IMR-90 (cell line): ENCODE measurements around the gene LPAR2. TPM values are rescaled to one million over a fixed set of nuclear protein-coding genes. Genes with fewer than 3 reads are reported as not detected.

Source experiments
- ATAC-seq: fragments of 200-7000 bp; cut with Tn5 transposase; 2 replicates; pipeline ENCODE4 v1.9.1; 2020; ENCODE audit warnings: low read depth, mild to moderate bottlenecking, moderate library complexity
- BruUV-seq: library from RNA; stranded (reverse); fragments of 400-500 nt; replicated peaks from 2 replicates; lab custom pipeline; 2021; lab: Mats Ljungman, UMichigan
- CTCF ChIA-PET: fragments of 300-600 bp; formaldehyde crosslinking; extraction: SDS; loops from one replicate; lab custom pipeline; 2021; ENCODE audit warnings: antibody characterized with exemption; lab: Yijun Ruan, JAX
- POLR2A ChIA-PET: fragments of 300-600 bp; sonication (Branson Sonifier 250); formaldehyde crosslinking; loops from one replicate; lab custom pipeline; 2022; ENCODE audit warnings: antibody characterized with exemption; ENCODE audit not compliant: unreplicated experiment; lab: Charles Lee
- DNase-seq: peaks from one replicate; pipeline ENCODE4 v3.0.0; 2013
- H2AFZ ChIP-seq: replicated peaks from 2 replicates; pipeline ENCODE3; 2013; ENCODE audit warnings: low read length, mild to moderate bottlenecking; ENCODE audit not compliant: poor library complexity
- H2AK5ac ChIP-seq: 2 replicates; pipeline ENCODE4 v1.6.1; 2013; ENCODE audit warnings: low read depth, low read length, inconsistent platforms
- H2AK9ac ChIP-seq: replicated peaks from 2 replicates; pipeline ENCODE3; 2013; ENCODE audit warnings: mild to moderate bottlenecking, low read depth, low read length, moderate library complexity; ENCODE audit not compliant: poor library complexity
- H2BK120ac ChIP-seq: 2 replicates; pipeline ENCODE4 v1.6.1; 2013; ENCODE audit warnings: low read depth, low read length, inconsistent platforms
- H2BK15ac ChIP-seq: 3 replicates; pipeline ENCODE4 v1.6.1; 2013; ENCODE audit warnings: low read depth, low read length, inconsistent platforms
- H2BK20ac ChIP-seq: 2 replicates; pipeline ENCODE4 v1.6.1; 2013; ENCODE audit warnings: low read depth, mild to moderate bottlenecking, inconsistent platforms, low read length, moderate library complexity
- H2BK5ac ChIP-seq: 2 replicates; pipeline ENCODE4 v1.6.1; 2013; ENCODE audit warnings: mild to moderate bottlenecking, low read depth, low read length, inconsistent platforms; ENCODE audit not compliant: poor library complexity, severe bottlenecking
- H3K14ac ChIP-seq: replicated peaks from 2 replicates; pipeline ENCODE4 v1.6.1; 2013; ENCODE audit warnings: low read depth, low read length, inconsistent platforms
- H3K18ac ChIP-seq: 2 replicates; pipeline ENCODE4 v1.6.1; 2013; ENCODE audit warnings: low read depth, low read length, control low read depth
- H3K23ac ChIP-seq: 2 replicates; pipeline ENCODE4 v1.6.1; 2013; ENCODE audit warnings: low read depth, low read length, inconsistent platforms
- H3K27ac ChIP-seq: 2 replicates; pipeline ENCODE4 v1.5.1; 2013; ENCODE audit warnings: mild to moderate bottlenecking, control low read depth, low read length; ENCODE audit not compliant: insufficient read depth
- H3K27me3 ChIP-seq: 2 replicates; pipeline ENCODE4 v1.6.1; 2013; ENCODE audit warnings: low read length; ENCODE audit not compliant: control insufficient read depth, insufficient read depth
- H3K36me3 ChIP-seq: 2 replicates; pipeline ENCODE4 v1.6.1; 2013; ENCODE audit warnings: low read length, mixed read lengths; ENCODE audit not compliant: control insufficient read depth, insufficient read depth
- H3K4ac ChIP-seq: 2 replicates; pipeline ENCODE4 v1.6.1; 2013; ENCODE audit warnings: low read depth, low read length, inconsistent platforms
- H3K4me1 ChIP-seq: 2 replicates; pipeline ENCODE4 v1.6.1; 2013; ENCODE audit warnings: low read length, mixed read lengths; ENCODE audit not compliant: control insufficient read depth, insufficient read depth
- H3K4me2 ChIP-seq: 2 replicates; pipeline ENCODE4 v1.6.1; 2013; ENCODE audit warnings: low read depth, mild to moderate bottlenecking, control low read depth, low read length, moderate library complexity
- H3K4me3 ChIP-seq: 2 replicates; pipeline ENCODE4 v1.5.1; 2013; ENCODE audit warnings: low read depth, mild to moderate bottlenecking, control low read depth, low read length, moderate library complexity; ENCODE audit not compliant: insufficient read depth
- H3K56ac ChIP-seq: 2 replicates; pipeline ENCODE4 v1.6.1; 2013; ENCODE audit warnings: low read length, inconsistent platforms; ENCODE audit not compliant: insufficient read depth; ENCODE audit errors: extremely low read depth
- H3K79me1 ChIP-seq, 2 experiments: 2 replicates each; pipeline ENCODE4 v1.6.1; 2013; ENCODE audit warnings: low read length in 2 of 2, inconsistent platforms in 1 of 2, low read depth in 1 of 2
- H3K9ac ChIP-seq: 2 replicates; pipeline ENCODE4 v1.6.1; 2013; ENCODE audit warnings: low read depth, low read length, control low read depth
- H3K9me1 ChIP-seq: 2 replicates; pipeline ENCODE4 v1.6.1; 2013; ENCODE audit warnings: low read length, inconsistent platforms; ENCODE audit not compliant: insufficient read depth
- H3K9me3 ChIP-seq: 2 replicates; pipeline ENCODE4 v1.6.1; 2013; ENCODE audit warnings: low read length; ENCODE audit not compliant: control insufficient read depth, insufficient read depth
- H4K20me1 ChIP-seq: 2 replicates; pipeline ENCODE4 v1.6.1; 2013; ENCODE audit warnings: low read length, inconsistent platforms; ENCODE audit not compliant: insufficient read depth
- H4K5ac ChIP-seq: 2 replicates; pipeline ENCODE4 v1.6.1; 2013; ENCODE audit warnings: mild to moderate bottlenecking, low read depth, low read length, control low read depth
- H4K8ac ChIP-seq, 2 experiments: 2 replicates each; pipeline ENCODE4 v1.6.1; 2013; ENCODE audit warnings: low read depth in 2 of 2, low read length in 2 of 2, control low read depth in 1 of 2, inconsistent platforms in 1 of 2
- H4K91ac ChIP-seq: 2 replicates; pipeline ENCODE4 v1.6.1; 2013; ENCODE audit warnings: low read depth, low read length, inconsistent platforms; ENCODE audit not compliant: insufficient read depth
- BHLHE40 ChIP-seq: fragments of 150-350 bp; IDR thresholded peaks from 2 replicates; pipeline ENCODE4 v1.6.1; 2016; ENCODE audit warnings: mild to moderate bottlenecking, low read depth, low read length
- CEBPB ChIP-seq: IDR thresholded peaks from 2 replicates; pipeline ENCODE4 v1.6.1; 2012; ENCODE audit warnings: low read depth, low read length, improper control_type of control experiment
- FOS ChIP-seq: fragments of 150-350 bp; IDR thresholded peaks from 2 replicates; pipeline ENCODE4 v1.6.1; 2016; ENCODE audit warnings: low read depth, low read length
- MAFK ChIP-seq: IDR thresholded peaks from 2 replicates; pipeline ENCODE4 v1.6.1; 2012; ENCODE audit warnings: low read depth, low read length, improper control_type of control experiment
- MAZ ChIP-seq: IDR thresholded peaks from 2 replicates; pipeline ENCODE4 v1.6.1; 2012; ENCODE audit warnings: low read depth, mild to moderate bottlenecking, low read length, improper control_type of control experiment, moderate library complexity, borderline replicate concordance
- MXI1 ChIP-seq: IDR thresholded peaks from 2 replicates; pipeline ENCODE4 v1.6.1; 2012; ENCODE audit warnings: low read depth, mild to moderate bottlenecking, low read length, moderate library complexity, borderline replicate concordance
- NFE2L2 ChIP-seq: fragments of 150-350 bp; IDR thresholded peaks from 2 replicates; pipeline ENCODE4 v1.6.1; 2016; ENCODE audit warnings: low read depth, mild to moderate bottlenecking, low read length
- RAD21 ChIP-seq: IDR thresholded peaks from 2 replicates; pipeline ENCODE4 v1.6.1; 2012; ENCODE audit warnings: low read length, improper control_type of control experiment
- RCOR1 ChIP-seq: IDR thresholded peaks from 2 replicates; pipeline ENCODE4 v1.6.1; 2012; ENCODE audit warnings: mild to moderate bottlenecking, low read length, improper control_type of control experiment; ENCODE audit not compliant: insufficient replicate concordance
- SMC3 ChIP-seq: fragments of 150-350 bp; IDR thresholded peaks from 2 replicates; pipeline ENCODE4 v1.6.1; 2016; ENCODE audit warnings: low read depth, mild to moderate bottlenecking, antibody characterized with exemption, low read length, moderate library complexity
- WGBS, 2 experiments: methylation state at CpG; one replicate each; pipeline versions ENCODE4 v1.1.5 to v1.1.7; 2013; ENCODE audit warnings: missing lambda C conversion rate in 2 of 2; ENCODE audit not compliant: insufficient read length in 1 of 2; ENCODE audit errors: extremely low coverage in 2 of 2; 5-methylcytosine and 5-hydroxymethylcytosine counted together
- dilution Hi-C: fragments of 300-500 bp; cut with HindIII; formaldehyde crosslinking; loops from one replicate; pipeline ENCODE4 v1.14.3; 2018; ENCODE audit warnings: low sequenced_read_pairs; ENCODE audit not compliant: unreplicated experiment
- in situ Hi-C: fragments of 300-500 bp; cut with MboI; formaldehyde crosslinking; loops from 3 replicates; pipeline ENCODE4 v1.14.3; 2019; ENCODE audit warnings: low sequenced_read_pairs, inconsistent platforms, mixed read lengths
- intact Hi-C: fragments of 100-400 bp; cut with micrococcal nuclease; formaldehyde crosslinking; loops from 2 replicates; pipeline ENCODE4 v1.10.0; 2022
- polyA plus RNA-seq, 3 experiments: library from polyadenylated mRNA; depleted of rRNA; stranded (reverse); fragments of >200 nt; gene quantifications; 2 replicates each; pipeline ENCODE4 v1.2.3, GENCODE V29; 2012; ENCODE audit warnings: low replicate concordance in 1 of 3
- total RNA-seq: library from RNA; depleted of rRNA; stranded (reverse); fragments of >200 nt; gene quantifications from 2 replicates; pipeline ENCODE4 v1.2.3, GENCODE V29; 2012

The LPAR2 gene
- total and polyA plus RNA-seq, 2 of the 4 experiments (the other 2 are of a cell fraction), result under 0.01 to 5.4 TPM

DNA sequence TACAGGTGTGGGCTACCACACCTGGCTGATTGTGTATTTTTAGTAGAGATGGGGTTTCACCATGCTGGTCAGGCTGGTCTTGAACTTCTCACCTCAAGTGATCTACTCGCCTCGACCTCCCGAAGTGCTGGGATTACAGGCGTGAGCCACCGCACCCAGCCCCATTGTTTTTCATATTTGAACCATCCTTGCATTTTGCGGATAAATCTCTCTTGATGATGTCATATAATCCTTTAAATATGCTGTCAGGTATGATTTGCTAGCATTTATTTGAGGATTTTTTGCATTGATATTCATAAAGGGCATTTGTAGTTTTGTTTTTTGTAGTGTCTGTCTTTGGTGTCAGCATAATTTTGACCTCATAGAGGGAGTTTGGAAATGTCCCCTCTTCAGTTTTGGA, 46.3 kb upstream of the LPAR2 start:
- ATAC-seq (no peak), DNase-seq (no peak)
- H2AK5ac ChIP-seq, result no peak overlapping the region
- H3K9me3 ChIP-seq, result peaks cover 12% of the 10 kb centered on the region
- no peak overlapping the region for H2BK15ac ChIP-seq
- no peak overlapping the region for H3K14ac ChIP-seq
- no peaks in the 10 kb centered on the region for H3K9me1 ChIP-seq
- CTCF ChIA-PET, result no interaction called here
- peaks cover 9 to 21% of the 10 kb centered on the region in 2 experiments; a peak in 3 of 4 replicates for H3K79me1 ChIP-seq
- WGBS, 2 experiments, result no CpG with 5 or more reads among the region's 6 CpGs
- peaks cover 18% of the 10 kb centered on the region for H3K36me3 ChIP-seq
- BruUV-seq, result no TSS peak
- TF ChIP-seq NFE2L2 (no peak), MAFK (no peak), FOS (no peak), RAD21 (no peak), SMC3 (no peak), RCOR1 (no peak), BHLHE40 (no peak), MAZ (no peak), MXI1 (no peak), CEBPB (no peak)
- no peak overlapping the region for H3K56ac ChIP-seq
- no peaks in the 10 kb centered on the region for H4K20me1 ChIP-seq
- no peak overlapping the region for H2AK9ac ChIP-seq
- no peak overlapping the region for H4K91ac ChIP-seq
- no peak overlapping the region for H2BK20ac ChIP-seq
- H3K4me3 ChIP-seq, result no peak overlapping the region
- H3K4ac ChIP-seq, result no peak overlapping the region
- peaks cover 3% of the 10 kb centered on the region; the same call in 1 of the 2 replicates for H3K4me1 ChIP-seq
- H3K4me2 ChIP-seq, result no peak overlapping the region
- no peak overlapping the region for H2AFZ ChIP-seq
- H2BK5ac ChIP-seq, result no peak overlapping the region
- no peak overlapping the region for H3K27ac ChIP-seq
- dilution Hi-C loops, result no loop called here
- no peak overlapping the region for H4K8ac ChIP-seq
- intact Hi-C loops, result no loop called here
- H4K5ac ChIP-seq, result no peak overlapping the region
- H3K23ac ChIP-seq, result no peak overlapping the region
- in situ Hi-C loops, result no loop called here
- H3K18ac ChIP-seq, result no peak overlapping the region
- H3K27me3 ChIP-seq, result no peaks in the 10 kb centered on the region
- H3K9ac ChIP-seq, result no peak overlapping the region
- POLR2A ChIA-PET, result no interaction called here
- H2BK120ac ChIP-seq, result no peak overlapping the region
